Nephron (organoid): Measurements from ENCODE around the gene SH3BGRL2.
"Not testable (repeated sequence)": the region's sequence is repeated elsewhere in the genome, so short reads cannot be mapped to it uniquely, and the experiment has no call there.

Experiments
- H3K27ac Mint-ChIP-seq, 3 experiments: 2 replicates each; pipeline ENCODE4 v1.8.0; 2020; ENCODE audit warnings: mixed read lengths in 3 of 3, mild to moderate bottlenecking in 2 of 3, moderate library complexity in 1 of 3
- H3K27me3 Mint-ChIP-seq: 2 replicates; pipeline ENCODE4 v1.8.0; 2021; ENCODE audit warnings: low read depth, mild to moderate bottlenecking, moderate library complexity, mixed read lengths
- H3K36me3 Mint-ChIP-seq: 2 replicates; pipeline ENCODE4 v1.8.0; 2020; ENCODE audit warnings: low read depth, mixed read lengths
- H3K4me1 Mint-ChIP-seq: 2 replicates; pipeline ENCODE4 v1.8.0; 2020; ENCODE audit warnings: mixed read lengths
- H3K4me3 Mint-ChIP-seq, 3 experiments: 2 replicates each; pipeline ENCODE4 v1.8.0; 2020; ENCODE audit warnings: mild to moderate bottlenecking in 3 of 3, mixed read lengths in 3 of 3, moderate library complexity in 2 of 3
- H3K9me3 Mint-ChIP-seq: 2 replicates; pipeline ENCODE4 v1.8.0; 2020; ENCODE audit warnings: mixed read lengths
- TF ChIP-seq, protein P1 (sequence below), 3 experiments: fragments of 200-600 bp; sonication (generic); IDR thresholded peaks; one replicate each; pipeline ENCODE4 v1.5.0; 2021; ENCODE audit warnings: antibody characterized with exemption in 3 of 3; ENCODE audit not compliant: unreplicated experiment in 3 of 3

Gene SH3BGRL2

GRCh38 chr6:79676785-79677736 is 45.9 kb downstream of the SH3BGRL2 start:
- Mint-ChIP-seq H3K4me3 (no peak overlapping the region), H3K9me3 (no peaks in the 10 kb centered on the region), H3K27me3 (no peaks in the 10 kb centered on the region), H3K36me3 (peaks cover 67% of the 10 kb centered on the region), H3K27ac (no peak overlapping the region), H3K4me1 (peaks cover under 1% of the 10 kb centered on the region)
- TF ChIP-seq, protein P1, sequence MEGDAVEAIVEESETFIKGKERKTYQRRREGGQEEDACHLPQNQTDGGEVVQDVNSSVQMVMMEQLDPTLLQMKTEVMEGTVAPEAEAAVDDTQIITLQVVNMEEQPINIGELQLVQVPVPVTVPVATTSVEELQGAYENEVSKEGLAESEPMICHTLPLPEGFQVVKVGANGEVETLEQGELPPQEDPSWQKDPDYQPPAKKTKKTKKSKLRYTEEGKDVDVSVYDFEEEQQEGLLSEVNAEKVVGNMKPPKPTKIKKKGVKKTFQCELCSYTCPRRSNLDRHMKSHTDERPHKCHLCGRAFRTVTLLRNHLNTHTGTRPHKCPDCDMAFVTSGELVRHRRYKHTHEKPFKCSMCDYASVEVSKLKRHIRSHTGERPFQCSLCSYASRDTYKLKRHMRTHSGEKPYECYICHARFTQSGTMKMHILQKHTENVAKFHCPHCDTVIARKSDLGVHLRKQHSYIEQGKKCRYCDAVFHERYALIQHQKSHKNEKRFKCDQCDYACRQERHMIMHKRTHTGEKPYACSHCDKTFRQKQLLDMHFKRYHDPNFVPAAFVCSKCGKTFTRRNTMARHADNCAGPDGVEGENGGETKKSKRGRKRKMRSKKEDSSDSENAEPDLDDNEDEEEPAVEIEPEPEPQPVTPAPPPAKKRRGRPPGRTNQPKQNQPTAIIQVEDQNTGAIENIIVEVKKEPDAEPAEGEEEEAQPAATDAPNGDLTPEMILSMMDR (IDR thresholded peaks at IDR 0.05; ENCODE audit: unreplicated experiment in 3 of 3) = no peak

DNA sequence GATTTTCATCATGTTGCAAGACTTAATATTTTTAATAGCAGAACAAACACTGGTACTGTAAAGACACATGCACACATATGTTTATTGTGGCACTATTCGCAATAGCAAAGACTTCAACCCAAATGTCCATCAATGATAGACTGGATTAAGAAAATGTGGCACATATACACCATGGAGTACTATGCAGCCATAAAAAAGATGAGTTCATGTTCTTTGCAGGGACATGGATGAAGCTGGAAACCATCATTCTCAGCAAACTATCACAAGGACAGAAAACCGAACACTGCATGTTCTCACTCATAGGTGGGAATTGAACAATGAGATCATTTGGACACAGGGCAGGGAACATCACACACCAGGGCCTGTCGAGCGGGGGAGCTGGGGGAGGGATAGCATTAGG is 51.6 kb downstream of the SH3BGRL2 start:
- H3K36me3 Mint-ChIP-seq = peaks cover 42% of the 10 kb centered on the region
- H3K27me3 Mint-ChIP-seq, H3K4me3 Mint-ChIP-seq, H3K27ac Mint-ChIP-seq, H3K9me3 Mint-ChIP-seq: not testable (repeated sequence)
- H3K4me1 Mint-ChIP-seq = peaks cover 16% of the 10 kb centered on the region

DNA sequence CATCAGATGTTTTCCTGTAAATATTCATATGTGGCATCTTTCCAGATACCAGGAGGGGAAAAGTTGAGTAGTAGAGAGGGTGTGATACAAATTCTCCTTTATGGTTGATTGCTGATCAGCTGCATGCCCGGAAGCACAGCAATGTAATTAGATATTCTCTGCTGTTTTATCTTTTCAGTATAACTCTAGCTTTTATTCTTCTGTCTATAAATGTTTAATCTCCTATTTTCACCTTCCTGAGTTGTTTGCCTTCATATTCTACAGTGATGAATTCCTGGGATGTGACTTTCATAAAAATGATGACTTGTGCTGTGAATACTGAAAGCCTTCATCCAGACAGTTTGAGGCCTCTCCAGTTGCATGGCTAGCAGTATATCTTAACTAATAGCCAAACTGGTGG is 53.7 kb downstream of the SH3BGRL2 start:
- Mint-ChIP-seq H3K27me3 (no peaks in the 10 kb centered on the region), H3K36me3 (peaks cover 26% of the 10 kb centered on the region), H3K9me3 (peaks cover 3% of the 10 kb centered on the region), H3K4me3 (no peak overlapping the region), H3K4me1 (peaks cover 19% of the 10 kb centered on the region), H3K27ac (no peak overlapping the region)
- TF ChIP-seq, protein P1 (IDR thresholded peaks at IDR 0.05; ENCODE audit: unreplicated experiment in 3 of 3) = no peak

- Mint-ChIP-seq H3K27me3 (no peaks in the 10 kb centered on the region), H3K27ac (peak overlapping the region in 2 of 3 experiments; percentile 16 to 37), H3K4me1 (peaks cover 19% of the 10 kb centered on the region), H3K4me3 (no peak overlapping the region), H3K9me3 (peaks cover 7% of the 10 kb centered on the region), H3K36me3 (peaks cover 31% of the 10 kb centered on the region)
- TF ChIP-seq, protein P1 (IDR thresholded peaks at IDR 0.05; ENCODE audit: unreplicated experiment in 3 of 3) = no peak
Observed at GRCh38 chr6:79686707-79687309, 55.7 kb downstream of the SH3BGRL2 start.

- peak overlapping the region in 1 of 3 experiments; percentile 46 for H3K27ac Mint-ChIP-seq
- H3K9me3 Mint-ChIP-seq = peaks cover 7% of the 10 kb centered on the region
- H3K36me3 Mint-ChIP-seq = peaks cover 24% of the 10 kb centered on the region
- H3K4me3 Mint-ChIP-seq = no peak overlapping the region
- no peaks in the 10 kb centered on the region for H3K27me3 Mint-ChIP-seq
- H3K4me1 Mint-ChIP-seq = peaks cover 19% of the 10 kb centered on the region
- TF ChIP-seq, protein P1 (IDR thresholded peaks at IDR 0.05; ENCODE audit: unreplicated experiment in 3 of 3) = no peak
Observed at GRCh38 chr6:79687759-79688158, 56.6 kb downstream of the SH3BGRL2 start.

GRCh38 chr6:79694156-79694555 is 63.0 kb downstream of the SH3BGRL2 start:
- Mint-ChIP-seq H3K4me3 (no peak overlapping the region), H3K27ac (no peak overlapping the region), H3K36me3 (peaks cover 25% of the 10 kb centered on the region), H3K9me3 (peaks cover 3% of the 10 kb centered on the region), H3K4me1 (no peaks in the 10 kb centered on the region), H3K27me3 (no peaks in the 10 kb centered on the region)
- TF ChIP-seq, protein P1 (IDR thresholded peaks at IDR 0.05; ENCODE audit: unreplicated experiment in 3 of 3) = no peak
